ENCODE results near the gene QPCTL. TPM values are rescaled to one million over a fixed set of nuclear protein-coding genes. Genes with fewer than 3 reads are reported as not detected.

The QPCTL gene
- total and polyA plus RNA-seq, 2 of the 13 experiments (the other 11 are each of a cell fraction or from before 2014, with no cell fraction given) = 16.0 to 19.1 TPM

GRCh38 chr19:45659096-45659729, 33.3 kb upstream of the QPCTL start (continued):
- TF ChIP-seq BCLAF1 (IDR thresholded peaks at IDR 0.05) (no peak), AKAP8 (CRISPR knock-in tag; IDR thresholded peaks at IDR 0.05) (no peak), KLF9 (CRISPR knock-in tag; IDR thresholded peaks at IDR 0.05; ENCODE audit: low read depth) (no peak), ZNF598 (CRISPR knock-in tag; IDR thresholded peaks at IDR 0.05; ENCODE audit: borderline replicate concordance) (no peak), ZNF780A (CRISPR knock-in tag; IDR thresholded peaks at IDR 0.05) (no peak), ZNF362 (CRISPR knock-in tag; IDR thresholded peaks at IDR 0.05; ENCODE audit: borderline replicate concordance) (no peak)

GRCh38 chr19:45660636-45661035, 31.8 kb upstream of the QPCTL start:
- ATAC-seq (no peak), DNase-seq (ENCODE audit: low spot score) (no peak), FAIRE-seq (no peak)
- intact Hi-C loops (cut with micrococcal nuclease; ENCODE audit: unreplicated experiment) (no loop called here), in situ Hi-C loops (cut with HindIII; ENCODE audit: extremely low pct_ligation_motif_present, low pct_unique_long_range_greater_than_20kb) (no loop called here)
- no peaks in the 10 kb centered on the region for H3K9me3 ChIP-seq (ENCODE audit: low read length)
- no peak overlapping the region for H3K4me3 ChIP-seq (replicated peaks in 1 of 3; ENCODE audit: insufficient read depth in 1 of 3, low read depth in 2 of 3, low read length in 3 of 3)
- H3K79me2 ChIP-seq (ENCODE audit: insufficient read depth, low read length) = no peaks in the 10 kb centered on the region
- BruUV-seq (replicated peaks) = no TSS peak
- H3K4me2 ChIP-seq (ENCODE audit: low read depth, low read length) = no peak overlapping the region
- 42% methylated on average over 4 of the region's 8 CpGs for whole genome bisulfite sequencing (ENCODE audit: low lambda C conversion rate)
- H4K20me1 ChIP-seq (ENCODE audit: insufficient read depth, low read length) = no peaks in the 10 kb centered on the region
- peaks cover 44% of the 10 kb centered on the region for H3K4me1 ChIP-seq (ENCODE audit: insufficient read depth, low read length)
- H3K36me3 ChIP-seq (replicated peaks in 1 of 2; ENCODE audit: control insufficient read depth in 1 of 2, insufficient read depth in 2 of 2, low read length in 2 of 2) = no peaks in the 10 kb centered on the region
- CTCF ChIA-PET (ENCODE audit: low intra/inter-chr PET ratio, low total read pairs) = no interaction called here
- H3K27ac ChIP-seq (ENCODE audit: extremely low read length, insufficient read depth, low read length) = no peak overlapping the region
- H2AFZ ChIP-seq (ENCODE audit: low read length) = no peak overlapping the region
- no peak overlapping the region for H3K9ac ChIP-seq (ENCODE audit: insufficient read depth, low read depth, low read length)
- POLR2A ChIA-PET = no interaction called here
- peaks cover 0 to 8% of the 10 kb centered on the region in 2 experiments; a peak in 2 of 5 replicates for H3K27me3 ChIP-seq (ENCODE audit: control insufficient read depth in 1 of 2, insufficient read depth in 2 of 2, low read length in 2 of 2)
- TF ChIP-seq ZNF770 (CRISPR knock-in tag; IDR thresholded peaks at IDR 0.05) (no peak), ZMAT3 (CRISPR knock-in tag; conservative IDR thresholded peaks at IDR 0.05) (no peak), ZNF10 (CRISPR knock-in tag; IDR thresholded peaks at IDR 0.05; ENCODE audit: borderline replicate concordance, low read depth) (no peak), MAFF (IDR thresholded peaks at IDR 0.05; ENCODE audit: low read depth, low read length) (no peak), AHR (CRISPR knock-in tag; IDR thresholded peaks at IDR 0.05) (no peak), SOX5 (CRISPR knock-in tag; IDR thresholded peaks at IDR 0.05; ENCODE audit: borderline replicate concordance) (no peak), RXRA (CRISPR knock-in tag; IDR thresholded peaks at IDR 0.05) (no peak), ZNF501 (CRISPR knock-in tag; IDR thresholded peaks at IDR 0.05) (no peak), MTA3 (CRISPR knock-in tag; IDR thresholded peaks at IDR 0.05) (no peak), ZNF143 (CRISPR knock-in tag; IDR thresholded peaks at IDR 0.05) (no peak), IRF9 (CRISPR knock-in tag; IDR thresholded peaks at IDR 0.05; ENCODE audit: borderline replicate concordance) (no peak), RXRB (CRISPR knock-in tag; IDR thresholded peaks at IDR 0.05; ENCODE audit: borderline replicate concordance) (no peak)
